ENCODE measurements around the gene GHR. TPM values are rescaled to one million over a fixed set of nuclear protein-coding genes. Genes with fewer than 3 reads are reported as not detected.

Gene GHR
- total RNA-seq, 1 donor from 2014 or later: 16.7 TPM

DNA sequence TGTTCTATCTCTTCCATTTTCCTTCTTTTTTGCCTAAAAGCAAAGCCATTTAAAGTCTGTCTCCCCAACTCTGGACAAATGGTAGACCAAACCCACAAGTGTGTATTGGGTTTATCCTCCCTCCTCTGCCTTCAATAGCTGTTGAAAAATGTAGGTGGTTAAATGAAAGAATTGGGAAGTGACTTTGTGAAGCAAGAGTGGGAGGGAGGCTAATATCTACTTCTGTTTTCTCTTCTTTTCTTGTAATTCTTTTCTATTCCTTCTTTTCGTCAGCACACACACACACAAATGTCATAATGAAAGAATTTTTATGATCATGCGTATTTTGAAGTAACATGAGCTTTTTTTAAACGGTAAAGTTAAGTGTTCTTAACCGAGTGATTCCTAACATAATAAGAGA is 337.2 kb downstream of the GHR start:
- H3K4me3 ChIP-seq (ENCODE audit: low read length in 3 of 3): no peak overlapping the region
- H3K36me3 ChIP-seq (ENCODE audit: control insufficient read depth in 3 of 3, insufficient read depth in 3 of 3, low read length in 3 of 3): no peaks in the 10 kb centered on the region
- H3K9me3 ChIP-seq (ENCODE audit: control insufficient read depth in 3 of 3, low read length in 3 of 3): no peaks in the 10 kb centered on the region
- H3K27ac ChIP-seq (ENCODE audit: low read depth, low read length): no peak overlapping the region
- H3K4me1 ChIP-seq (ENCODE audit: control insufficient read depth in 3 of 3, insufficient read depth in 3 of 3, low read length in 3 of 3): peaks cover 0 to 5% (median 3%) of the 10 kb centered on the region in 3 donors
- H3K9ac ChIP-seq (ENCODE audit: low read depth in 1 of 3, low read length in 3 of 3): no peak overlapping the region
- no peaks in the 10 kb centered on the region for H3K27me3 ChIP-seq (ENCODE audit: control insufficient read depth in 3 of 3, insufficient read depth in 3 of 3, low read length in 3 of 3)

- Histone ChIP-seq H3K9me3 (ENCODE audit: control insufficient read depth in 3 of 3, low read length in 3 of 3) (no peaks in the 10 kb centered on the region), H3K4me1 (ENCODE audit: control insufficient read depth in 3 of 3, insufficient read depth in 3 of 3, low read length in 3 of 3) (peaks cover 0 to 5% (median 3%) of the 10 kb centered on the region in 3 donors), H3K27me3 (ENCODE audit: control insufficient read depth in 3 of 3, insufficient read depth in 3 of 3, low read length in 3 of 3) (no peaks in the 10 kb centered on the region), H3K9ac (ENCODE audit: low read depth in 1 of 3, low read length in 3 of 3) (no peak overlapping the region), H3K27ac (ENCODE audit: low read depth, low read length) (no peak overlapping the region), H3K36me3 (ENCODE audit: control insufficient read depth in 3 of 3, insufficient read depth in 3 of 3, low read length in 3 of 3) (no peaks in the 10 kb centered on the region), H3K4me3 (ENCODE audit: low read length in 3 of 3) (no peak overlapping the region)
Measured at GRCh38 chr5:42761791-42762190, 338.6 kb downstream of the GHR start.

GRCh38 chr5:42767491-42768105 is 344.4 kb downstream of the GHR start:
- no peaks in the 10 kb centered on the region for H3K9me3 ChIP-seq (ENCODE audit: control insufficient read depth in 3 of 3, low read length in 3 of 3)
- no peak overlapping the region for H3K9ac ChIP-seq (ENCODE audit: low read depth in 1 of 3, low read length in 3 of 3)
- H3K27ac ChIP-seq (ENCODE audit: low read depth, low read length): no peak overlapping the region
- H3K36me3 ChIP-seq (ENCODE audit: control insufficient read depth in 3 of 3, insufficient read depth in 3 of 3, low read length in 3 of 3): no peaks in the 10 kb centered on the region
- no peak overlapping the region for H3K4me3 ChIP-seq (ENCODE audit: low read length in 3 of 3)
- peaks cover 0 to 3% (median 0%) of the 10 kb centered on the region in 3 donors for H3K4me1 ChIP-seq (ENCODE audit: control insufficient read depth in 3 of 3, insufficient read depth in 3 of 3, low read length in 3 of 3)
- no peaks in the 10 kb centered on the region for H3K27me3 ChIP-seq (ENCODE audit: control insufficient read depth in 3 of 3, insufficient read depth in 3 of 3, low read length in 3 of 3)

DNA sequence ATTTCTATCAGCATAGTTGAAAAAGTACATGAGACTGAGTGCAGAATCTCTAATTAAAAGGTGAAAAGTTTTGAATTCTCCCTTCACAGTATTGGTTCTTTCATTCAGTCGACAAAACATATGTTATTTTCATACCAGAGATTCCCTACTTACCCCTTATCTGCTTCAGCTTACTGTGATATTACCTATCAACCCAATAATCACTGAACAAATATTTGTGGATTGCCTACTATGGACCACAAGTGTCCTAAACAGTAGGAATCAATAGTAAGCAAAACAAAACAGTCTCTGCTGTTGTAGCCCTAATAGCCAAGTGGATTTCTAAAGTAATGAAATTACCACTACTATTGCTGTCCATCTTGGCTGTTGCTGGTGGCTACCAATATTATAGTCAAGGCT is 344.9 kb downstream of the GHR start:
- H3K4me3 ChIP-seq (ENCODE audit: low read length in 3 of 3): no peak overlapping the region
- no peaks in the 10 kb centered on the region for H3K27me3 ChIP-seq (ENCODE audit: control insufficient read depth in 3 of 3, insufficient read depth in 3 of 3, low read length in 3 of 3)
- no peaks in the 10 kb centered on the region for H3K36me3 ChIP-seq (ENCODE audit: control insufficient read depth in 3 of 3, insufficient read depth in 3 of 3, low read length in 3 of 3)
- H3K4me1 ChIP-seq (ENCODE audit: control insufficient read depth in 3 of 3, insufficient read depth in 3 of 3, low read length in 3 of 3): peaks cover 0 to 3% (median 0%) of the 10 kb centered on the region in 3 donors
- no peak overlapping the region for H3K9ac ChIP-seq (ENCODE audit: low read depth in 1 of 3, low read length in 3 of 3)
- H3K27ac ChIP-seq (ENCODE audit: low read depth, low read length): no peak overlapping the region
- no peaks in the 10 kb centered on the region for H3K9me3 ChIP-seq (ENCODE audit: control insufficient read depth in 3 of 3, low read length in 3 of 3)

DNA sequence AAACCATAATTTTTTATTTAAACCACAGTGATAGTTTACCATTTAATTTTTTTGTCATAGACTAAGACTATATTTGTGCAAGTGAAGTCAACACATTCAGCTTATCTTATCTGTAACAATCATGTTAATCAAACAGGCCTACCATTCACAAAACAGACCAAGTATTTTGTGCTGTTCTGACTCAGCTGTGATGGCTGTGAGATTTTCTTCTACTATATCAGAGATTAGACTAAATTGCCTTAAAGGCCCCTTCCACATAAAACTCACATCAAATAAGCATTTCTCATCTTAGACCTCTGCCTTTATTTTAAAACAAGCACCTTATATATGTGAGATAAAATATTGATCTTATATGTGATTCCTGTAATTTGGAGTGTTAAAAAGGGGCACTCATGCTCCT is 346.8 kb downstream of the GHR start:
- Histone ChIP-seq H3K4me1 (ENCODE audit: control insufficient read depth in 3 of 3, insufficient read depth in 3 of 3, low read length in 3 of 3) (peaks cover 0 to 3% (median 0%) of the 10 kb centered on the region in 3 donors), H3K9me3 (ENCODE audit: control insufficient read depth in 3 of 3, low read length in 3 of 3) (no peaks in the 10 kb centered on the region), H3K9ac (ENCODE audit: low read depth in 1 of 3, low read length in 3 of 3) (no peak overlapping the region), H3K36me3 (ENCODE audit: control insufficient read depth in 3 of 3, insufficient read depth in 3 of 3, low read length in 3 of 3) (no peaks in the 10 kb centered on the region), H3K27me3 (ENCODE audit: control insufficient read depth in 3 of 3, insufficient read depth in 3 of 3, low read length in 3 of 3) (no peaks in the 10 kb centered on the region), H3K4me3 (ENCODE audit: low read length in 3 of 3) (no peak overlapping the region), H3K27ac (ENCODE audit: low read depth, low read length) (no peak overlapping the region)

Data from skeletal muscle tissue (tissue), 4 donors.